DND-41 (cell line): ENCODE measurements around the gene SF3B3.

ENCODE experiments used
- ATAC-seq: fragments of 200-7000 bp; cut with Tn5 transposase; 3 replicates; pipeline ENCODE4 v1.9.1; 2021; ENCODE audit warnings: low read depth; ENCODE audit not compliant: insufficient read depth
- DNase-seq: peaks from one replicate; pipeline ENCODE4 v3.0.0-alpha.2; 2020
- H2AFZ ChIP-seq: 2 replicates; pipeline ENCODE4 v1.6.0; 2012; ENCODE audit warnings: low read depth, low read length
- H3K27ac ChIP-seq: 2 replicates; pipeline ENCODE4 v1.5.1; 2012; ENCODE audit warnings: low read length, inconsistent platforms
- H3K27me3 ChIP-seq: fragments of 200-600 bp; sonication (generic); 2 replicates; pipeline ENCODE4 v1.6.0; 2012; ENCODE audit warnings: low read length, mild to moderate bottlenecking, inconsistent platforms; ENCODE audit not compliant: insufficient read depth, poor library complexity
- H3K36me3 ChIP-seq: 2 replicates; pipeline ENCODE4 v1.5.1; 2012; ENCODE audit warnings: low read length, inconsistent platforms; ENCODE audit not compliant: insufficient read depth
- H3K4me1 ChIP-seq: 2 replicates; pipeline ENCODE4 v1.5.1; 2012; ENCODE audit warnings: mild to moderate bottlenecking, low read length; ENCODE audit not compliant: insufficient read depth
- H3K4me2 ChIP-seq: 2 replicates; pipeline ENCODE4 v1.6.0; 2012; ENCODE audit warnings: mild to moderate bottlenecking, moderate library complexity, low read length, inconsistent platforms; ENCODE audit not compliant: insufficient read depth
- H3K4me3 ChIP-seq, 2 experiments: fragments of 200-600 bp in 1 of 2; shearing (Covaris generic) in 1 of 2; 2 replicates each; pipeline ENCODE4 v1.5.1; 2012 to 2016; ENCODE audit warnings: inconsistent platforms in 2 of 2, low read length in 2 of 2, mild to moderate bottlenecking in 2 of 2, low read depth in 1 of 2, moderate library complexity in 1 of 2
- H3K79me2 ChIP-seq: 2 replicates; pipeline ENCODE4 v1.6.0; 2012; ENCODE audit warnings: low read length, inconsistent platforms; ENCODE audit not compliant: insufficient read depth
- H3K9ac ChIP-seq: 2 replicates; pipeline ENCODE4 v1.6.0; 2012; ENCODE audit warnings: low read depth, mild to moderate bottlenecking, inconsistent platforms, low read length, moderate library complexity
- H3K9me3 ChIP-seq: 2 replicates; pipeline ENCODE4 v1.5.1; 2012; ENCODE audit warnings: low read length, moderate library complexity, mild to moderate bottlenecking, inconsistent platforms; ENCODE audit not compliant: insufficient read depth, severe bottlenecking
- H4K20me1 ChIP-seq: 2 replicates; pipeline ENCODE4 v1.6.0; 2012; ENCODE audit warnings: low read length; ENCODE audit not compliant: insufficient read depth
- EZH2 ChIP-seq: IDR thresholded peaks from 3 replicates; pipeline ENCODE4 v1.6.1; 2012; ENCODE audit warnings: borderline replicate concordance, low read depth, mild to moderate bottlenecking, moderate library complexity, low read length, inconsistent platforms; ENCODE audit not compliant: severe bottlenecking
- TF ChIP-seq, protein P1 (sequence below): IDR thresholded peaks from 2 replicates; pipeline ENCODE4 v1.5.1; 2012; ENCODE audit warnings: borderline replicate concordance, low read length, moderate library complexity, mild to moderate bottlenecking; ENCODE audit not compliant: poor library complexity, severe bottlenecking; ENCODE audit errors: extremely low read depth

The SF3B3 gene

DNA sequence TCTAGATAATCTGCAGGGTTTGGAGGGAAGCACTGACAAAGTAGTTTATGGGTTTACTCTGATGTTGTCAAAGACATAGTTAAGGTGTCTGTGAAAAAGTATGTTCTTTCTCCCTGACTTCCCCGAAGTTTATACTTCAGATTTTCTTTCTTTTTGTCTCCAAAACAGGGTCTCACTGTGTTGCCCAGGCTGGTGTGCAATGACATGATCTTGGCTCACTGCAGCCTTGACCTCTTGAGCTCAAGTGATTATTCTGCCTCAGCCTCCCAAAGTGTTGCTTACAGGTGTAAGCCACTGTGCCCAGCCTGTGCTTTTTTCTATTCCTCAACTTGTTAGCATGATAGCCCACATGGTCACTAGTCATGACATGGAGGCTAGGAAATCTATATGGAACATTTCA, 20.9 kb downstream of the SF3B3 start:
- Histone ChIP-seq H3K4me2 (no peak overlapping the region), H3K27me3 (no peaks in the 10 kb centered on the region), H3K9ac (no peak overlapping the region), H3K79me2 (peaks cover 95% of the 10 kb centered on the region), H3K27ac (no peak overlapping the region), H3K9me3 (no peaks in the 10 kb centered on the region), H3K4me3 (no peak overlapping the region), H4K20me1 (peaks cover 73% of the 10 kb centered on the region), H2AFZ (no peak overlapping the region), H3K4me1 (no peaks in the 10 kb centered on the region), H3K36me3 (peaks cover 97% of the 10 kb centered on the region)
- ATAC-seq (no peak), DNase-seq (no peak)
- TF ChIP-seq EZH2: no peak
- TF ChIP-seq, protein P1, sequence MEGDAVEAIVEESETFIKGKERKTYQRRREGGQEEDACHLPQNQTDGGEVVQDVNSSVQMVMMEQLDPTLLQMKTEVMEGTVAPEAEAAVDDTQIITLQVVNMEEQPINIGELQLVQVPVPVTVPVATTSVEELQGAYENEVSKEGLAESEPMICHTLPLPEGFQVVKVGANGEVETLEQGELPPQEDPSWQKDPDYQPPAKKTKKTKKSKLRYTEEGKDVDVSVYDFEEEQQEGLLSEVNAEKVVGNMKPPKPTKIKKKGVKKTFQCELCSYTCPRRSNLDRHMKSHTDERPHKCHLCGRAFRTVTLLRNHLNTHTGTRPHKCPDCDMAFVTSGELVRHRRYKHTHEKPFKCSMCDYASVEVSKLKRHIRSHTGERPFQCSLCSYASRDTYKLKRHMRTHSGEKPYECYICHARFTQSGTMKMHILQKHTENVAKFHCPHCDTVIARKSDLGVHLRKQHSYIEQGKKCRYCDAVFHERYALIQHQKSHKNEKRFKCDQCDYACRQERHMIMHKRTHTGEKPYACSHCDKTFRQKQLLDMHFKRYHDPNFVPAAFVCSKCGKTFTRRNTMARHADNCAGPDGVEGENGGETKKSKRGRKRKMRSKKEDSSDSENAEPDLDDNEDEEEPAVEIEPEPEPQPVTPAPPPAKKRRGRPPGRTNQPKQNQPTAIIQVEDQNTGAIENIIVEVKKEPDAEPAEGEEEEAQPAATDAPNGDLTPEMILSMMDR: no peak

DNA sequence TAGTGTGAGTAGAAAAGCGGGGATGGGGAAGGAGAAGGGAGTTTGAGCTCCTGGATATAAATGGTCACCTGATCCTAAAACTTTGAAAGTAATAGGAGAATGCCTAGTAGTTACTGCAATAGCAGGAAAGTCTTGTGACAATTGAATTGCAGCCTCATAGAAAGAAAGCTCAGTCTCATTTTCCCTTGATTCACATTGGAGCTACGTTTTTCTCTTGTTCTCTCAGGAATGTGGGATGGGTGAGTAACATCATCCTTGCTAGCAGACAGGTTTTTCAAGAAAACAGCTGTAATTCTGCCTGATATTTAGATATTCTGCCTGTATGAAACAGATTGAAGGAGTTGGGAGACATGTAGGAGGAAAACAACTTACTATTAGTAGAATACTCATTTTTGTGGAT, 25.3 kb downstream of the SF3B3 start:
- H3K4me1 ChIP-seq: no peaks in the 10 kb centered on the region
- peaks cover 84% of the 10 kb centered on the region for H4K20me1 ChIP-seq
- no peak for DNase-seq
- no peak for ATAC-seq
- H3K27me3 ChIP-seq: no peaks in the 10 kb centered on the region
- peaks cover 97% of the 10 kb centered on the region for H3K36me3 ChIP-seq
- H3K9me3 ChIP-seq: no peaks in the 10 kb centered on the region
- no peak overlapping the region for H2AFZ ChIP-seq
- H3K79me2 ChIP-seq: peaks cover 92% of the 10 kb centered on the region
- H3K4me3 ChIP-seq: no peak overlapping the region
- no peak overlapping the region for H3K27ac ChIP-seq
- TF ChIP-seq, protein P1: no peak
- no peak for TF ChIP-seq EZH2
- no peak overlapping the region for H3K4me2 ChIP-seq
- H3K9ac ChIP-seq: no peak overlapping the region

DNA sequence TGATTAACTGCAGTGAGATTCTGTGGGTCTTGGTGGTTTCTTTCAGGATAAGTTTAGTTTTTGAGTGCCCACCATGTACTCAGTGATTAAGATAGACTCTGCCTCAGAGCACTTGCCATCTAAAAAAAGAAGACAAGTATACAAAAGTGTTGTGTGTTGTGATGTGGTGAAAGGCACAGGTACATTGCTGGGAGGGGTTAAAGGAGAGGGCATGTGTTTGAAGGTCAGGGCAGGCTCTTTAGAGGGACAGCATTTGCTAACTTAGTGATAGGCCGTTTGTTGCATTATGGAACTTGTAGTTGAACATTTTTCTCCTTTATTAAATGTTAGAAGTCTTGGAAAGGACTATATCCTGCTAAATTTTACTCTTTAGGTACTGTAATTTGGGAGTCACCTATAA, 26.5 kb downstream of the SF3B3 start:
- Histone ChIP-seq H3K27me3 (no peaks in the 10 kb centered on the region), H3K9ac (no peak overlapping the region), H3K4me1 (no peaks in the 10 kb centered on the region), H3K4me3 (no peak overlapping the region), H3K36me3 (peaks cover 97% of the 10 kb centered on the region), H3K9me3 (no peaks in the 10 kb centered on the region), H3K27ac (no peak overlapping the region), H3K79me2 (peaks cover 91% of the 10 kb centered on the region), H2AFZ (no peak overlapping the region), H4K20me1 (peaks cover 87% of the 10 kb centered on the region), H3K4me2 (no peak overlapping the region)
- ATAC-seq: no peak
- TF ChIP-seq, protein P1: no peak
- TF ChIP-seq EZH2: no peak
- DNase-seq: no peak

DNA sequence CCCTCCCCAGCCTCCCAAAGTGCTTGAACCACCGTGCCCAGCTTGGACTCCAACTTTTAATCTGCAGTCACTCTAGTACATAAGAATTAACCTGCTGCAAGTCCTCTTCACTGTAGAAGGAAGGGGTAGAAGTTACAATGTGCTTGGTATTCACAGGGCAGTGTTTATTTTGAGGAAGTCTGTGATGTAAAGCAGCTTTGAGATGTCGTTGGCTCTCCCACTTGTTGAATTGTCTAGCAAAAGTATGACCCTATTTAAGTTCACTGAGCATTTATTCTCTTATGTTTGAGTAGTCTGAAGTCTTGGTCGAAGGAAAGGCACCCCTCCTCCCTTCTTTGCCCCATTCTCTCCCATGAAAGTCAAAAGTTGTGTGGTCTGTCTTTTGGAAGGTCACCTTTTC, 28.2 kb downstream of the SF3B3 start:
- Histone ChIP-seq H2AFZ (no peak overlapping the region), H4K20me1 (peaks cover 82% of the 10 kb centered on the region), H3K36me3 (peaks cover 97% of the 10 kb centered on the region), H3K27ac (no peak overlapping the region), H3K4me2 (no peak overlapping the region), H3K4me1 (no peaks in the 10 kb centered on the region), H3K9ac (no peak overlapping the region), H3K9me3 (no peaks in the 10 kb centered on the region), H3K4me3 (no peak overlapping the region), H3K79me2 (peaks cover 88% of the 10 kb centered on the region), H3K27me3 (no peaks in the 10 kb centered on the region)
- DNase-seq (no peak), ATAC-seq (no peak)
- TF ChIP-seq, protein P1: no peak
- TF ChIP-seq EZH2: no peak
